Activated CD4-positive, alpha-beta T cell treated with anti-CD3 and anti-CD28 coated beads for 4 hours (primary cell): Measurements from ENCODE around the gene NOC4L.

Source experiments
- DNase-seq, 2 donors: peaks; one replicate each; pipeline ENCODE4 v3.0.0-alpha.2; 2020

Gene NOC4L

DNA sequence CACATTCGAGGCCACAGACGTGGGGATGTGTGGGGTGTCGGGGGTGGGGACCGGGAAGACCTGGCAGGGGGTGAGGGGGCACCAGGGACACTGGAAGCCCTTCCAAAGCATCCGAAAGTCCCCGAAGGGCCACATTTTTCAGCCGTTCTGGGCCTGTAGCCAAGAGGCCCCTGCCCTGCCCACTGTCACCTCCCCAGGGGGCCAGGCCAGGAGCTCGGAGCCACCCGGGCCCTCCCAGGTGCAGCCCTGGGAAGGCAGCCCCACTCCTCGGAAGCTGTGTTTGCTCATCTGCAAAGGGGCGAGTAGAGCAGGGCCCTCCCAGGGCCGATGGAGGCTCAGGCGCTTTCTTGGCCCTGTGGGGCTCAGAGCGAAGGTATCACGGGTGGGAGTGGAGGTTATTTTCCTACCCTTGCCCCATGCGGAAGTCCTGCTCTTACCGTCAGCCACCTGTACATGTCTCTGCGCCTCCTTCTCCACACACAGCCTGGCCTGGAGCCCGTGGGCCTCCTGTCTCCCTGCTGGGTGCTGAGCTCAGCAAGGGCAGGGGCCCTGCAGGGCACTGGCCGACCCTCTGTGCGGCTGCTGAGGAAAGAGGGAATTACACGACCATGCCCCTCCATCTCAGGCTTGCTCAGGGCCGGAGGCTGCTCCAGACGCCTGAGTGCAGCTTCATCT is 27.2 kb downstream of the NOC4L start:
- no peak for DNase-seq

DNA sequence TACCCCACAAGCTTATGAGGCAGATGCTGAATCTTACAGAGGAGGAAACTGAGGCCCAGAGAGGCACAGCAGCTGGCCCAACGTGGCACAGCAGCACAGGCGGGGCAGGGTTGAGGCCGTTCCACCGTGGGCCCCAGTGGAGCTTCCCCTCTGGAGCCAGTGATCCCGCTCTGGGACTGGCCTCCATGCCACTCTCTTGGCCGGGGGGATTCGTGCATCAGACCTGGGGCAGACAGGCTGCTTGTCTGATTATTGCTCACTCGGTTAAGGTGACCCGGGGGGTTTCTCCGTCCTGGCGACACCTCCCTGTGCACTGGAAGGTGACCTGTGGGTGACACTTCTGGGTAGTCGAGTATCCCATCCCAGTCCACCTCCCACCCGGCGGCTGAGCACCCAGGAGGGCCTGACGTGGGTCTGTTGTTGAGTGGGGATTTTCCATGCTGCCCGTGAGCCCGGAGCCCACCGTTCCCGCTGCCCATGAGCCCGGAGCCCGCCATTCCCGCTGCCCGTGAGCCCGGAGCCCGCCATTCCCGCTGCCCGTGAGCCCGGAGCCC is 27.8 kb downstream of the NOC4L start:
- DNase-seq = no peak

DNA sequence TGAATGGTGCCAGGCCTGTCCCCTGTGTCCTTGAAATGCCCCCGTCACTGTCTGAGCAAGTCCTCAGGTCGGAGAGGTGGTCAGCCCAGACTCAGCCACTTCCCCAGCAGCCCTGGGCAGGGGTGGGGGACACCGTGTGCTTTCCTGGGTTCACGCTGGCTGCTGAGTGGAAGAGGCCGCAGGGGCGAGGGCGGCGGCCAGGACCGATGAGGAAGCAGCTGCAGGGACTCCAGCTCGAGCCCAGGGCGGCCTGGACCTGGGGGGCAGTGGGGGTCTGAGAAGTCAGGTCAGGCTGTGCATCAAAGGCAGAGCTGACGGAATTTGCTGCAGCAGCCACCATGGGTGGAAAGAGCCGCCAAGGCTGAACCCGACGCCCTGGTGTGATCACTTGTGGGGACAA is 28.4 kb downstream of the NOC4L start:
- DNase-seq = no peak

DNA sequence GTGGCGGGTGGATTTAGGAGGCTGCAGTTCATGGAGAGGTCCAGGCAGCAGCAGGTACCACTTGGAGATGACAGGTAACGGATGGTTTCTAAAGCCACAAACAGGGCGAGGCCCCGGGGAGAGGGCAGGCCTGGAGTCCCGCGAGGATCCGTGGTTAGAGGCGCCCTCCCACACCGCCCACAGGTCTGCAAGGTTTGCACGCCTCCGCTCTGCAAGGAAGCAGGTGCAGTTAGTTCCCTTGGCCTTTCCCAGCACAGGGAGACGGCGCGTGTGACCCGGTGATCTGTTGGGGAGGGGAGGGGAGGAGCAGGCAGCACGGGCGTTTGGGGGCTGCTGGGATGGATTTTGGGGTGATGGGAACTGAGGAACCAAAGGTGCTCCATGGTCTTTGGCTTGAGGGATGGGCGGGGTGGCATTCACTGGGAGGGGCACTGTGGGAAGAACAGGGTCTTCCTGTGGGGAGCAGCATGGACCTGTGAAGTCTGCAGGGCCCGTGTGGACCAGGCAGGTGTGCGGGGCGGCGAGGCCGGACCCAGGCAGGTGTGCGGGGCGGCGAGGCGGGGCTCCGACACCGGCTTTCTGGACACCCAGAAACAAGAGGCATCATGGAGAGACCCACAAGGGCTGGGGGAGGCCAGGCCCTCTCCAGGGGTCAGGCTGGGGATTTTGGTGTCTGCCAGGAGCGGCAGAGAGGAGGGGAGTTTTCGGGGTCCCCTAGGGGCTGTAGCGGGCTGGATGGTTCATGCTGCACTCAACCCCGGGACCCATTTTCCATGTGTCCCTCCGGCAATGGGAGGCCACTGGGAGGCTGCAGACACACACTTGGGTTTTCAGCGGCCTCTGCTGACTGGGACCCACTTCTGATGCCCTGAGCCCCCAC is 29.1 kb downstream of the NOC4L start:
- no peak for DNase-seq

DNA sequence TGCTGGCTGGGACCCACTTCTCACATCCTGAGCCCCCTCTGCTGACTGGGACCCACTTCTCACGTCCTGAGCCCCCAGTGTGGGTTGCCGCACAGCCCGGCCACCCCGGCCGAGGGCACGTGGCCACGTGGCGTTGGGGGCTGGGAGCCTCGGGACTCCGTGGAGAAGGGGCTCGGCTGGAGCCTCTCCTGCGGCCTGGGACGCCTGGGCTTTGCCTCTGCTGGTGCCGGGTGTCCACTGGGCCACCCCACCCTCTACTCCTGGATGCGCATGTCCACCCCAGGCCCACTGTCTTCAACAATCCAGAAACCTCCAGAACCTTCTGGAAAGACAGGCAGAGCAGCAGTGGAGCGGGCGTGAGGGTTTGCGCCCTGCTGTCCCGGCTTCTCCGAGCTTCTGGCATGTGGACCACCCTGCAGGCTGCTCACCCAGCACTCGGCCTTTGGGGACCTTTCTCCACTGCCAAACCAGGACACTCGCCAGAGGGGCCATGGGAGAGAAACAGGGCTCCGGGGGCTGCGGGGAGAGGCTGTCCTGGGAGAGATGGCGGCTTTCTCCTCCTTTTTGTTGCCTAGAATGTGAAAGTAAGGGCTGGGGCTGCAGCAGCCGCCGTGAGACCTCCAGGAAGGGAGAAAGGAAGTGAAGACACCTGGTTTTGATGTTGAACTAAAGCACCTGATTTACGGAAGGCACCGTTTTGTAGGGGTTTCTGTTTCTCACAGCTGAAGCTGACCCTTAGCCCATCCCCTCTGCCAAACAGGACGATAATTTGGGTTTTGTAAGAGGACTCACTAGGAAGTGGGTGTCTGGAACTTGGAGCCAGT is 30.0 kb downstream of the NOC4L start:
- DNase-seq = no peak

DNA sequence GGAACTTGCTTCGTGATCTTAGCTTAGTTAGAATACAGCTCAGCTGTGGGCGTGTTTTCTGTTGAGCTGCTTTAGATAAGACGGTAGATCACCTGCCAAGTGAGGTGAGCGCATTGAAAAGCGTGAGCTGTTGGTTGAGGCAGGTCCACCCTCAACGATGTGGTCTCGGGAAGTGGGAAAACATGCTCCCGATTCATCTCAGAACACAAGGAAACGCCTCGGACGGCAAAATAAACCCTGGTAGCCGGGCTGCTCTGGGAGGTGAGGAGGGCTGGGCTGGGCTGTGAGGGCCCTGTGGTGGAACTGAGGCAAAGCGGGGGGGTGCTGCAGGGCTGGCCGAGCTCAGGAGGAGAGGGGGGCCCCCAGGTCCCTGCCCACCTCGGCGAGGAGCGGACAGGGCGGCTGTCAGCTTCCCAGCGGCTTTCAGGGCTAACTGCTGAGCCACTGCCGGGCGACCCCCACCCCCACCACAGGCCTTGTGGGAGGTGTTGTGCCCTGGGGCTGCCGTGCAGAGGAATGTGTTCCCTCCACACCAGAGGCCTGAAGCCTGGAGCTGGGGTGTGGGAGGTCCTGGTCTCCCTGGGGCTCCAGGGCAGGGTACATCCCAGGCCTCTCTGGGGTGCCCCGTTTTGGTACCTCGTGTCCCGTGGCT is 30.7 kb downstream of the NOC4L start:
- no peak for DNase-seq

DNA sequence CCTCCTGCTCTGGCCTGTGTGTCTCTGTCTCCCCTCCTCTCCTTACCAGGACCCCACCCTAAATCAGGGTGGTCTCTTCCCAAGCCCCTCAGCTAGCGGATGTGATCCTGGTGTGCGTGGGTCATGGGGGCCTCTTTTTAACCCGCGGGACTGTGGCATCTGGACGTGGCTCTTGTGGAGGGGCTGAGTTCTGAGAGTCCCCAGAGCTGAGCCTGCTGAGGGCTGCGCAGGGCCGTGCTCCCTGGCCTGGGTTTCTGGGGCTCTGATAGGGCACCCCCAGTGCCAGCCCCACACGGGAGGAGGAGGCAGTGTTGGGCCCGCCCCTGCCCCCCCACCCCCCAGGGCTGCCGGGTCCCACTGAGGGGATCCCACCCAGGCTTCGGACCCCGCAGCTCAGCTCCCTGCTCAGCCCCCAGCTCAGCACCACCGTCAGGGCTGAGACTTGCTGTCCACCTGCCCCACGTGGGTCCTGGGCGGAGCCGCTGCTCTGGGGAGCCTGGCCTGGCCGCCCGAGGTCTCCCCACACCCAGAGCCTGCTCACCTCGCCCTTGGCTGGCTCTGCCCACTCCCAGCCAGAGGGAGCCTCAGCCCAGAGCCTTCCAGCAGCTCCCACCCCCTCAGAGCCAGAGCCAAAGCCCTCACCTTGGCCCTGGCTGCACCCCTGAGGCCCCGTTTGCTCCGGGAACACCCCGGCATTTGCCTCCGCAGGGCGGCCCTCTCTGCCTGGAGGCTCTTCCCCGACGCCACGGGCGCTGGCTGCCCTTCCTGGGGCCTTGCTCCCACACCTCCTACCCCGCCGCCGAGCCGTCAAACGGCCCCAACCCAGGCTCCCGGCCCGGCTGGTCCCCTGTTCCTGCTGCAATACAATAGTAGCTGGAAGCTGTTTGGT is 31.5 kb downstream of the NOC4L start:
- DNase-seq = no peak

DNA sequence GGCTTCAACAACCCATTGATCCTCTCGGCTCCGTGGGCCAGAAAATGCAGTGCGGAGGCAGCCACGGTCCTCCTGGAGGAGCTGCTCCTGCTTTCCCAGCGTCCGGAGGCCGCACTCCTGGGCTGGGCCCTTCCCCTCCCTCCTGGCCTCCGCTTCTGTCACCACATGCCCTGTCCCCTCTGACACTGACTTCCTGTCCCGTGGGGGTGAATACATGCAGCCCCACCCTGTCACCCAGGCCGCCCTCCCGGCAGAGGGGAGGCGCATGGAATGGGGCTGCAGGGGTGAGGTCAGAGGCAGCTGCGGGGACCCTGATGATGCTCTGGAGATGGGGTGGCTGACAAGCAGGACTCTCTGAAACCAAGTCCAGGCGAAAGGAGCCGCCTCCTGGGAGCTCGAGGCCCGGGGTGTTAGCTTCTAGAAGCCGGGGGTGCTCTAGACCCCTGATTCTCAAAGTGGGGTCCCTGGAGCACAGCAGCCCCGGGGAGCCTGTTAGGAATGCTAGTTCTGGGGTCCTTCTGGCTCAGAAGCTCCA is 32.2 kb downstream of the NOC4L start:
- DNase-seq = no peak

DNA sequence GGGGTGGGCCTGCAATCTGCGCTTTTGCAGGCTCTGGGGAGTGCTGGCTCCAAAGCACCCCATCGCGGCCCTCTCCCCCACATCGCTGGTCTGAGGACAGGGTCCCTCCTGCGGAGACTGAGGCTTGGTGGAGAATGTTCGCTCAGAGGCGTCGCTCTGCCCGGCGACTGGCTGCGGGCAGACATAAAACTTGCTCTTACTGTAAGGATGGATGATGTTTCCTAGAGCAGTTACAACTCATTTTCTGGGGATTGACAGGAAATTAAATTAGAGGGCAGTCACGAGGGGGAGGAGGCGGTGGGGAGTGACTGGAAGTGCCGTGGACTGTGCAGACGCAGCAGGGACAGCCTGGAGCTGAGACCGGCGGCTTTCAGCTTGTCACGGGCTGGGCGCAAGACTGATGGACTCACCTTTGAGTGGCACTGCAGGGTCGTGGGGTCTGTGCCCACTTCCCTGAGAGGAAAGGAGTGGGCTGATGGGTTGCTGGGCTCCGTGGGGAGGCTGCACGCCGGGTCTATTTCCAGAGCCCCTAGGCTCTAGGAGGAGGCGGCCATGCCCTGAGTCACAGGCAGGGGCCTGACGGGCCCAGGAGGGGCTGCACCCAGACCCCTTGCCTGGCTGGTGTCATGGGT is 32.8 kb downstream of the NOC4L start:
- DNase-seq = no peak

DNA sequence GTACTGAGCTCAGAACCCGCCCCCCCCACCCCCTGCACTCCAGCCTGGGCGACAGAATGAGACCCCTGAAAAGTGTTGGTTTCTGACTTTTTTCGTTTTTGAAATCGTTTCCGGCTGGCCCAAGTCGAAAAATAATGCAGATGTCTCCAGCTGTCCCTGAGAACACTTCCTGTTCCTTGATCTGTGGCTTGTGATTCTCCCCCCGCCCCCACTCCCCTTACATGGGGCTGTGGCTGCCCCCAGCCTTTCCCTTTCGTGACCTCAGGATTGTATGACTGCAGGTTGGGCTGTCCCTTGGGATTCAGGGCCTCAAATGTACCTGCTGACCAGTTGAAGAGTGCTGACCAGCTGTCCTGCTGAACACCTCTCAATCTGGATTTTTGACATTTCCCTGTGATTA is 34.1 kb downstream of the NOC4L start:
- DNase-seq = no peak

DNA sequence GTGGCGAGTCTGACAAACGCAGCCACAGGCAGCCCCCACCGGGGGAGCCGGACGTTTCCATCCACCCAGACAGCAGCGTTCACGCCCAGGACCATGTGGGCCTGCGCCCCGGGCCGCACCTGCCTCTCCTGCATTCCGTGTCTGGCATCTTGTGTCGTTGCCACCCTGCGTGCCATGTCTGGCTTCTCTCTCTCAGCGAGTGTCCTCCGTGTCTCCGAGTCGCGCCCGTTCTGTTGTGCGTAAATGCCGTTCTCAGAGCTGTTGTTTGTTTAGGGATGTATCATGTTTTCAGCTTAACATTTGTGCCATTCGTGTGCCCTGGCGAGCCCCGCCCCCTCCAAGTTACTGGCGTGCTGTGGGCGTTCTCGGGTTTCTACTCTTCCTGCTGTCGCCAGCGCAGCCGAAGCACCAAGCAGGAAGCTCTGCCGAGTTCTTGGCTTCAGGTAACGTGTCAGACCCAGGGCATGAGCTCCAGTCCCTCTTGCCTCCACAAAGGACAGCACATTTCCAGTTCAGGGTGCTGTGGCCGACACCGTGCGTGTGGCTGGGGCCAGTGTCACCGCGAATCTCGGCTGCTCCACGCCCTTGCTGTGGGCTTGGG is 34.6 kb downstream of the NOC4L start:
- DNase-seq = peak; percentile 53 to 63

DNA sequence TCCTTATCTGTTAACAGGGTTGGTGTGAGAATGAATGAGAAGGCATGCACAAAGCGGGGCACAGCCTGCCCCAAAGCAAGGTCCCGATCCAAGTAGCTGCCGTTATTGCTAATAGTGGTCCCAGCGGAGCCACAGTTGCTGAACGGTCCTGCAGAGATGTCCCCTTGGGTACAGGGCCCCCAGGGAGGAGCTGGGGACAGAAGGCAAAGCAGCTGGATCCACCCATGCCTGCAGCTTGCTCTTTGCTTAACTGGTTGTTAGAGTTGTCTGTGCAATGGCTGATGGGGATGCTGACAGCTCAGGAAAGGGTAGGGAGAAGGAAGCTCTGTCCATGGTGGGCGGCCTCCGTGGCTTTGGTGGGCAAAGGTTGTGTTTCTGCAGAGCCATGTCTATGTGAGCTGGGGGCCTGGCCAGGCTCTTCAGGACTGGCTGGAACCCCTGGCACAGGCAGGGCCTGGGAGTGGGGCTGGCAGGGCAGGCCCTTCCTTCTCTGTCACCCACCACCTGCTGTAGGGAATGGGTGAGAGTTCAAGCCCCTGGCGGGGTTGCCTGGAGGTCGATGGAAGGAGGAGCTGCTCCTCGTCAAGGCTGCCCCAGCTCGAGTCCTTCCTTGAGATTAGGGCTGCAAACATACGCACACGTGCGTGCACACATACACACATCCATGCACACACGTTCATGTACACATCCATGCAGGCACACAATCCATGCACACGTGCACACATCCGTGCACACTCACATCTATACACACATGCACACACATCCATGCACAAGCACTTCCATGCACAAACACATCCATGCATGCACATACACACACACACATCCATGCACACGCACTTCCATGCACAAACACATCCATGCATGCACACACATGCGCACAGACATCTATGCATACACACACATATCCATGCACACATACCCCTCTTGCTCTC is 35.4 kb downstream of the NOC4L start:
- no peak for DNase-seq

DNA sequence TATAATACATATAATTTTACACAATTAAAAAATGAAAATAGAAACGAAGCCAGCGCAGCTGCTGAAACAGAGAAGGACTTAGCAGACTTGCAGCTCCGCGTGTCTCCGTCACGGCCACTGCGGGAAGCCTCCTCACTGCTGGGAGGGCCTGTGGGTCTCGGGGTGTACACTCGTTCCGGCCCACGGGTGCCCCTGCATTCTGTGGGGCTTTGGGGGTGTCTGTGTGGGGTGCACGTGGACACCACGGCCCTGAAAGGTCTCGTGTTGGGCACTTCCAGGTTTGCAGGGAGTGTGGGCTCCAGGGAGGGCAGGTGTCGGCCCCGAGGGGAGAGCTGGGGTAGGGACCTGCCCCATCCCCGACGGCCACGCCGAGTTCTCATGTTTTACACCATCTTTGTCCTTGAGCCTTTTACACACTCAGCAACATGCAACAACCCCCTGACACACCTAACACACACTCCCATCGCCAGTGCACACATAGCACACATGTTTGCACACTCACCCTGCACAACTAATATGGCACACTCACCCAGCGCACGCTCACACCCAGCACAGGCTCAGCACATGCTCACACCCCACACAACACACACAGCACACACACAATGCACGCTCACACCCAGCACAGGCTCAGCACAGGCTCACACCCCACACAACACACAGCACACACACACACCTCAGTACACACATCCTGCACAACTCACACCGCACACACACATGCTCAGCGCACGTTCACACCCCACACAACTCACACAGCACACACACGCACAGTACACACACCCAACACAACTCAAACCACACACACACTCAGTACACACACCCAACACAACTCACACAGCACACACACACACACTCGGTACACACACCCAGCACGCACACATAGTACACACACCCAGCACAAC is 36.6 kb downstream of the NOC4L start:
- DNase-seq = no peak

DNA sequence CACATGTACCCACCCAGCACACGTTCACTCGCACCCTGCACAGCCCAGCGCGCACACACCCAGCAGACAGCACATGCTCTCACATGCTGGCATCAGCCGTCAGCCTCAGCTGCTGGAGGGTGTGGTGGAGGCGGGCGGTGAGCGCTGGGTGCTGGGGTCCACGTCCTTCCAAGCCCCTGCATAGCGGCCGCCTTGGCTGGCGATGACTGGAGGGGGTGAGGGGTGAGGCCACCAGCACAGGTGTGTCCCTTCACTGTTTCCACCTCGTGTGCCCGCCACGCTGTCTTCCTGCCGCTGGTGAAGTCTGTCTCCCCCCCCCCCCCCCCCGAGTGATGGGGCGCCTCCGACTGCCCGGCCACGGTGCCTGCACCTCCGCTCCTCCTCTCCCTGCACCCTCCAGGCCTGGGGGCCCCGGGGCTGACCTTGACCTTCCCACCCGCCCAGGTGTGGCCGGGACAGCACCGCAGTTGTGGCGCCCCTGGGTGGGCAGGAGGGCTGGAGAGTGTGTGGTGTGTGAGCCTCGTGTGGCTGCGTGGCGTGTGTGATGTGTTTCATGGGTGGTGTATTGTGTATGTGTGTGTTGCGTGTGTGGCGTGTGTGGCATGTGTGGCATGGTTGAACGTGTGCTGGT is 37.4 kb downstream of the NOC4L start:
- DNase-seq = no peak

DNA sequence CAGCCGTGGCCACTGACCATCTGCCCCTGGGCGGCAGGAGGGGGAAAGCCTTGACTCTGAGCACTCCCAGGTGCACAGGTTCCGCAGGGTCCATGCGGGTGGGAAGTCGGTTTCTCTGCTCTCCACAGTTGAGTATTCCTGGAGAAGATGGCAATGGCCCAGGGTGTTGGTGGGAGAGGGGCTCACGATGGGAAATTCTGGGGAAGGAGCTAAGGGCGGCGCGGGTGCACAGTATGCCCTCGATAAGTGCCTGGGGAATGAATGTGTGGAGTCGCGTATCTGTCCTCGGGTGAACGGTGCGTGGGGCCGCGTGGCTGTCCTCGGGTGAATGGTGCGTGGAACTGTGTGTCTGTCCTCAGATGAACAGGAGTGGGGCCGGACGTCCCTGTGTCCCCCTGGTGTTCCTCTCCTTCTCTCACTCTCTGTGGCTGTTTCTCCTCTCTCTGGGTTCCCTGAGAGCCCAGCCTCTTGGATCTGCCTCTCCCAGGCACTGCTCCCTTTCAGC is 38.0 kb downstream of the NOC4L start:
- no peak for DNase-seq

DNA sequence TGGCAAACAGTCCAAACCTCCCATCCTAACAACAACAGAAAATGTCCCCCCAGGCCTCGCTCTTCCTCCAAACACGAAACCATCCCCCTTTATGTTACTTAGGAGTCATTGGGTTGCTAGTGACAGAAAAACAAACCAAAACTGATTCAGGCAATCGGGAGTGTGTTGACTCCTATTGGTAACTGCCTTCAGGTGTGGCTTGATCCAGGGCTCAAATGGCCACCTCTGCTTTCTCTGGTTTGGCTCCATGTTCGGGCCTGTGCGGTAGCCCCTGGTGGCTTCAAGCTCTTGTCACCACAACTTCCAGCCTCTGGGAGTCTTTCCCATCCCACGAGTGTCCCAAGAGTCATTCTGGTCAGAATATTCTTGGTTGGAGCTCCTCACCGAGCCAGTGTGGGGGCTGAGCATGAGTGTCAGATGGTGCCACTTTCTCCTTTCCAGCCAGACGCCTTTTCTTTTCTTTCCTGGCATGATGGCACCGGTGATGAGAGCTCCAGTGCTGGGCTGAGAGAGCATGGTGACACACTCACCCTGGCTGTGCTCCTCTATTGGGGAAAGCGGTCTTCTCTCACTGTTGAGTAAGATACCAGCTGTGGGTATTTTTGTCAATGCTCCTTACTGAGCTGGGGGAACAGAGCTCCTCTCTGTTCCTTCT is 38.6 kb downstream of the NOC4L start:
- no peak for DNase-seq

DNA sequence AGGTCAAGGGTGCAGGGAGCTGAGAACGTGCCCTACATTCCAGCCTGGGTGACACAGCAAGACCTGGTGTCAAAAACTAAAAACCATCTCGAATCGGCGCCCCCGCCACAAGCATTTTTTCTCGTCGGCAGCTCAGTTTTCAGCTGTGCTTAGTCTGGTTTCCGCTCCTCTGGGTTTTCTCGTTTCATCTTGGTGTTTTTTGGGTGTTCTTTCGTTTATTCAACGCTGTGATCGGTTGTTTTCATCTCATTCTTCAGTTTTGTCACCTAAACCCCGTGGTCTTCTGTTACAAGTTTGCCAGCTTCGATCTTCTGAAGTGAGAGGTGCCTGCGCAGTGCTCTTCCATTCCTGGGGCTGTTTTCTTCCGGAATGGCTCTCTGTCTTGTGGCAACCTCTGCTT is 41.4 kb downstream of the NOC4L start:
- no peak for DNase-seq
